PC-3 (cell line): Measurements from ENCODE around the gene CLDN9. TPM values are rescaled to one million over a fixed set of nuclear protein-coding genes. Genes with fewer than 3 reads are reported as not detected.

ENCODE experiments used
- ATAC-seq: fragments of 200-7000 bp; cut with Tn5 transposase; 2 replicates; pipeline ENCODE4 v1.9.1; 2020; ENCODE audit warnings: mild to moderate bottlenecking, moderate library complexity
- BruUV-seq: library from RNA; stranded (reverse); fragments of 400-500 nt; replicated peaks from 2 replicates; lab custom pipeline; 2021; lab: Mats Ljungman, UMichigan
- CTCF ChIA-PET: fragments of 300-600 bp; sonication (Branson Sonifier 250); formaldehyde crosslinking; loops from one replicate; lab custom pipeline; 2022; ENCODE audit warnings: antibody characterized with exemption; lab: Charles Lee
- POLR2A ChIA-PET: fragments of 300-600 bp; sonication (Branson Sonifier 250); formaldehyde crosslinking; loops from one replicate; lab custom pipeline; 2022; ENCODE audit warnings: antibody characterized with exemption; ENCODE audit not compliant: unreplicated experiment; lab: Charles Lee
- DNase-seq: peaks from one replicate; pipeline ENCODE4 v3.0.0-alpha.2; 2015
- H2AFZ ChIP-seq: fragments of 300-600 bp; sonication (generic); 2 replicates; pipeline ENCODE4 v1.6.0; 2016; ENCODE audit warnings: antibody characterized with exemption, low read length
- H3F3A ChIP-seq: fragments of 300-600 bp; sonication (generic); one replicate; pipeline ENCODE4 v1.6.0; 2017; ENCODE audit warnings: antibody characterized with exemption, low read length, control low read depth, mild to moderate bottlenecking; ENCODE audit not compliant: unreplicated experiment
- H3K27ac ChIP-seq: fragments of 300-600 bp; sonication (generic); 2 replicates; pipeline ENCODE4 v1.5.1; 2016; ENCODE audit warnings: mild to moderate bottlenecking, low read length
- H3K27me3 ChIP-seq: fragments of 300-600 bp; sonication (generic); 2 replicates; pipeline ENCODE4 v1.6.1; 2016; ENCODE audit warnings: low read length, mixed read lengths
- H3K36me3 ChIP-seq: fragments of 300-600 bp; sonication (generic); 2 replicates; pipeline ENCODE4 v1.6.1; 2016; ENCODE audit warnings: low read depth, mixed run types, low read length, mixed read lengths
- H3K4me1 ChIP-seq: fragments of 300-600 bp; sonication (generic); 2 replicates; pipeline ENCODE4 v1.5.1; 2016; ENCODE audit warnings: low read length; ENCODE audit not compliant: insufficient read depth
- H3K4me2 ChIP-seq: fragments of 300-600 bp; sonication (generic); 2 replicates; pipeline ENCODE4 v1.6.0; 2016; ENCODE audit warnings: low read length
- H3K4me3 ChIP-seq: fragments of 300-600 bp; sonication (generic); 2 replicates; pipeline ENCODE4 v1.5.1; 2016; ENCODE audit warnings: mild to moderate bottlenecking, low read length, mixed read lengths
- H3K79me2 ChIP-seq: fragments of 300-600 bp; sonication (generic); 2 replicates; pipeline ENCODE4 v1.6.1; 2017; ENCODE audit warnings: low read length, mixed read lengths
- H3K9ac ChIP-seq: fragments of 300-600 bp; sonication (generic); 2 replicates; pipeline ENCODE4 v1.6.0; 2016; ENCODE audit warnings: mild to moderate bottlenecking, low read length
- H3K9me2 ChIP-seq: fragments of 300-600 bp; sonication (generic); replicated peaks from 2 replicates; pipeline ENCODE4 v1.6.1; 2016; ENCODE audit warnings: mixed run types, low read length, mixed read lengths
- H3K9me3 ChIP-seq: fragments of 300-600 bp; sonication (generic); 2 replicates; pipeline ENCODE4 v1.6.1; 2016; ENCODE audit warnings: low read length, mixed read lengths
- H4K20me1 ChIP-seq: fragments of 300-600 bp; sonication (generic); 2 replicates; pipeline ENCODE4 v1.6.1; 2016; ENCODE audit warnings: low read length, mixed read lengths
- EZH2 ChIP-seq: fragments of 300-600 bp; sonication (generic); IDR thresholded peaks from one replicate; pipeline ENCODE4 v1.6.1; 2017; ENCODE audit warnings: antibody characterized with exemption, mild to moderate bottlenecking, low read length; ENCODE audit not compliant: unreplicated experiment
- EZH2phosphoT487 ChIP-seq: fragments of 300-600 bp; sonication (generic); IDR thresholded peaks from 2 replicates; pipeline ENCODE4 v1.6.1; 2018; ENCODE audit warnings: mild to moderate bottlenecking, antibody characterized with exemption, low read length, borderline replicate concordance
- intact Hi-C: fragments of 100-400 bp; cut with micrococcal nuclease; formaldehyde crosslinking; loops from 2 replicates; pipeline ENCODE4 v1.9.0; 2023
- total RNA-seq: library from RNA; depleted of rRNA; stranded (reverse); fragments of >200 nt; gene quantifications from 2 replicates; pipeline ENCODE4 v1.2.3, GENCODE V29; 2014
- TF ChIP-seq, protein P1 (sequence below): fragments of 300-600 bp; sonication (generic); conservative IDR thresholded peaks from 2 replicates; pipeline ENCODE4 v1.5.1; 2017; ENCODE audit warnings: antibody characterized with exemption, low read depth, mild to moderate bottlenecking, low read length

Gene CLDN9
- total RNA-seq, 1 experiment from 2014 or later, result 0.33 TPM

DNA sequence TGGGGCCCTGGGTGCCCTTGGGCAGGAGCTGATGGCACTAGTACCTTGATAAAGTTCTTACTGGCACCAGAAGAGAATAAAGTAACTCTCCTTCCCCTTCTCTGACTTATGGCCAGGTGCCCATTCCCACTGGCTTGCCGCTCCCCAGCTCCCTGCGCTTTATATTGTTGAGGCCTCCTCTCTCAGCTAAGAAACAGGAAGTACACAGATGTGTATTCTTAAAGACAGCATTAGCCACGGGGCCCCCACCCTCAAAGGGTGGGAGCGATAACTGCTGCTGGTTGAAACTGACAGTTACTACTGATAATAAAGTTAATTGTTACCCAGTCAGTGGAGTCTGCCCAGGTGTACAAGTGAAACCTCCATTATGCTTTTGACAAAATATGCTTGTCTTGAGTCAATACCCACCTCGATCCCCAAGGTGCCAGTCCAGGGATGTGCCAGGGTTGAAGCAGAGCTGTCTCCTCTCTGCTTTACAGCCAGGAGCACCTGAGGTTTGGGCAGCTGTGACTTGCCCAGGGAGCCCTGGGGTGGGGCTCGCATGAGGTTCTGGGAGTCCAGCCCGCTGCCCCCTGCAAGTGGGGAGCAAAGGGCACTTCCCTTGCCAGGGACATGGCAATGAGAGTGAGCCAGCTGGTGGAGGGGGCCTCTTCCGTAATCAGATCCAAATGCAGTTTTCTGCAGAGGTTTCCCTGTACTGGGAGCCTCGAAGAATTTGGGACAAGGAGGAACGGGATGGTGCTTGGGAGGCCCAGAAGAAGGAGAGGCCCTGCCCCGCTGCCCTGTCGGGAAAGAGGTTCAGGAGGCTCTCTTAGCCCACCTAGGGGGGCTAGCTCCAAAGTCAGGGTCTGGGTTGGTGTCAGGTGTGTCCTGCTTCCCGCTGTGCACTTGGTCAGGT, 5.4 kb upstream of the CLDN9 start:
- H2AFZ ChIP-seq, result no peak overlapping the region
- 0 out of 2 replicates have a peak, but pooled peaks cover 3% of the 10 kb centered on the region for H3K79me2 ChIP-seq
- H3K9me2 ChIP-seq, result no peaks in the 10 kb centered on the region
- BruUV-seq, result no TSS peak
- POLR2A ChIA-PET, result no interaction called here
- H3K27ac ChIP-seq, result no peak overlapping the region
- CTCF ChIA-PET, result no interaction called here
- TF ChIP-seq, protein P1, sequence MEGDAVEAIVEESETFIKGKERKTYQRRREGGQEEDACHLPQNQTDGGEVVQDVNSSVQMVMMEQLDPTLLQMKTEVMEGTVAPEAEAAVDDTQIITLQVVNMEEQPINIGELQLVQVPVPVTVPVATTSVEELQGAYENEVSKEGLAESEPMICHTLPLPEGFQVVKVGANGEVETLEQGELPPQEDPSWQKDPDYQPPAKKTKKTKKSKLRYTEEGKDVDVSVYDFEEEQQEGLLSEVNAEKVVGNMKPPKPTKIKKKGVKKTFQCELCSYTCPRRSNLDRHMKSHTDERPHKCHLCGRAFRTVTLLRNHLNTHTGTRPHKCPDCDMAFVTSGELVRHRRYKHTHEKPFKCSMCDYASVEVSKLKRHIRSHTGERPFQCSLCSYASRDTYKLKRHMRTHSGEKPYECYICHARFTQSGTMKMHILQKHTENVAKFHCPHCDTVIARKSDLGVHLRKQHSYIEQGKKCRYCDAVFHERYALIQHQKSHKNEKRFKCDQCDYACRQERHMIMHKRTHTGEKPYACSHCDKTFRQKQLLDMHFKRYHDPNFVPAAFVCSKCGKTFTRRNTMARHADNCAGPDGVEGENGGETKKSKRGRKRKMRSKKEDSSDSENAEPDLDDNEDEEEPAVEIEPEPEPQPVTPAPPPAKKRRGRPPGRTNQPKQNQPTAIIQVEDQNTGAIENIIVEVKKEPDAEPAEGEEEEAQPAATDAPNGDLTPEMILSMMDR, result no peak
- H4K20me1 ChIP-seq, result no peaks in the 10 kb centered on the region
- no peaks in the 10 kb centered on the region for H3K27me3 ChIP-seq
- intact Hi-C loops, result no loop called here
- no peaks in the 10 kb centered on the region for H3F3A ChIP-seq
- ATAC-seq (no peak), DNase-seq (no peak)
- H3K4me3 ChIP-seq, result no peak overlapping the region
- H3K9ac ChIP-seq, result no peak overlapping the region
- H3K4me1 ChIP-seq, result peaks cover 24% of the 10 kb centered on the region
- no peak overlapping the region for H3K4me2 ChIP-seq
- no peaks in the 10 kb centered on the region for H3K36me3 ChIP-seq
- H3K9me3 ChIP-seq, result no peaks in the 10 kb centered on the region

DNA sequence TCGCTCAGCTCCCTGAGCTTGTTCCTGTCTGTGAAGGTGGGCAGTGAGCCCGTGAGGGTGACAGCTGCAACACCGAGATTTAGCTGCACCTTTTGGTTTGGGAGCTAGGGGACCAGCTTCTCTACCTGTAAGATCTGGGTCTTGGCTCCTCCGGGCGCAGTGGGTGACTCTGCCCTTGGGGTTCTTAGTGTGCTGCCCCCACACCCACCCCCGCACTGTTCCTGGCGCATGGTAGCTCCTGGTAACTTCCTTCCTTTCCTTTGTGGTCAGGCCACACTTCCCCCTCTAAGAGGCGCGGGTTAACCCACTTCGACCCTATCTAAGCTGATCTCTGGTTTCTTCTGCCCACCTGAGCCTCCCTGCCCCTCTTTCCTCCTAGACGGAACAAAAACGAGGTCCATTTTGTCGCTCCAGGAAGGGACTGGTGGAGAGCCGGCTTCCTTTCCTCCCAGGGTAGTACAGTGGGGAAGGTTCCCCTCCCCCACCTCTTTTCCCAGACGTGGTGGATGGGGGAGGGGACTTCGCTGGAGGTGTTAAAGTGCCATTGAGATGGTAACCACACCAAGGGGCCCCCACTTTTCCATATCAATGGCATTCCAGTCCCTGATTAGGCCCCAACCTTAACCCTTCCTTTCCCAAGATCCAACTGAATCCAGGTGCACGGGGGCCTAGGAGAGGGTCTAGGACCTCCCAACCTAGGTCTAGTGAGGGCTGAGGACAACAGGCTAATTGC, 4.6 kb upstream of the CLDN9 start:
- CTCF ChIA-PET, result no interaction called here
- Histone ChIP-seq H2AFZ (no peak overlapping the region), H3K4me2 (no peak overlapping the region)

More for the DNA sequence above, 4.6 kb upstream of the CLDN9 start:
- Histone ChIP-seq H3K4me1 (peaks cover 30% of the 10 kb centered on the region), H3K9ac (no peak overlapping the region), H4K20me1 (no peaks in the 10 kb centered on the region), H3K36me3 (no peaks in the 10 kb centered on the region), H3K27ac (no peak overlapping the region), H3K9me2 (no peaks in the 10 kb centered on the region), H3F3A (no peaks in the 10 kb centered on the region), H3K27me3 (no peaks in the 10 kb centered on the region), H3K9me3 (no peaks in the 10 kb centered on the region), H3K4me3 (no peak overlapping the region), H3K79me2 (0 out of 2 replicates have a peak, but pooled peaks cover 3% of the 10 kb centered on the region)
- ATAC-seq (no peak), DNase-seq (no peak)
- TF ChIP-seq EZH2phosphoT487 (no peak), EZH2 (no peak)
- TF ChIP-seq, protein P1, result no peak
- no TSS peak for BruUV-seq
- POLR2A ChIA-PET, result no interaction called here
- intact Hi-C loops, result no loop called here
